ENCODE data around the gene EXOC2.
"Not testable (repeated sequence)": the region's sequence is repeated elsewhere in the genome, so short reads cannot be mapped to it uniquely, and the experiment has no call there.

The EXOC2 gene

GRCh38 chr6:633611-634010, 59.3 kb downstream of the EXOC2 start:
- DNase-seq: no peak

GRCh38 chr6:628766-629165, 64.2 kb downstream of the EXOC2 start:
- DNase-seq: no peak

- no peak for DNase-seq
These were observed 66.7 kb downstream of the EXOC2 start for GRCh38 chr6:626236-626635.

- no peak for DNase-seq
These were observed 68.0 kb downstream of the EXOC2 start for GRCh38 chr6:624979-625378.

- no peak for DNase-seq
These were observed 70.5 kb downstream of the EXOC2 start for GRCh38 chr6:622462-622861.

- DNase-seq: no peak
These were observed 71.0 kb downstream of the EXOC2 start for GRCh38 chr6:621931-622330.

- no peak for DNase-seq
These were observed 72.0 kb downstream of the EXOC2 start for GRCh38 chr6:620950-621349.

- DNase-seq: no peak
These were observed 72.8 kb downstream of the EXOC2 start for GRCh38 chr6:620166-620565.

- no peak for DNase-seq
These were observed 75.4 kb downstream of the EXOC2 start for GRCh38 chr6:617456-618100.

GRCh38 chr6:613981-614380, 79.0 kb downstream of the EXOC2 start:
- no peak for DNase-seq

GRCh38 chr6:611928-612327, 81.0 kb downstream of the EXOC2 start:
- no peak for DNase-seq

GRCh38 chr6:610882-611281, 82.1 kb downstream of the EXOC2 start:
- DNase-seq: no peak

- DNase-seq: no peak
These were observed 83.0 kb downstream of the EXOC2 start for GRCh38 chr6:609905-610304.

GRCh38 chr6:606829-607379, 86.0 kb downstream of the EXOC2 start:
- no peak for DNase-seq

- DNase-seq: not testable (repeated sequence)
These were observed 87.0 kb downstream of the EXOC2 start for GRCh38 chr6:605895-606294.

- no peak for DNase-seq
These were observed 88.4 kb downstream of the EXOC2 start for GRCh38 chr6:604579-604978.

GRCh38 chr6:603265-603664, 89.7 kb downstream of the EXOC2 start:
- no peak for DNase-seq

- no peak for DNase-seq
These were observed 93.1 kb downstream of the EXOC2 start for GRCh38 chr6:599576-600448.

GRCh38 chr6:593907-594212, 99.1 kb downstream of the EXOC2 start:
- no peak for DNase-seq

- DNase-seq: peak; percentile 73 to 75
These were observed 99.6 kb downstream of the EXOC2 start for GRCh38 chr6:593139-593906.

- DNase-seq: no peak
These were observed 103.8 kb downstream of the EXOC2 start for GRCh38 chr6:589090-589489.

- DNase-seq: no peak
These were observed 106.4 kb downstream of the EXOC2 start for GRCh38 chr6:586553-586952.

GRCh38 chr6:583635-584034, 109.3 kb downstream of the EXOC2 start:
- no peak for DNase-seq

- no peak for DNase-seq
These were observed 109.8 kb downstream of the EXOC2 start for GRCh38 chr6:583116-583515.
